GM21619 (cell line): ENCODE measurements around the gene ABI2.
"Not testable (repeated sequence)": the region's sequence is repeated elsewhere in the genome, so short reads cannot be mapped to it uniquely, and the experiment has no call there.

Experiments used
- ATAC-seq: cut with Tn5 transposase; IDR thresholded peaks from one replicate; pipeline ENCODE4 v1.9.1; 2021; ENCODE audit not compliant: unreplicated experiment

ABI2 gene

GRCh38 chr2:203327901-203328759, at the start of gene ABI2:
Gene ABI2 (plus strand): TSS chr2:203328394. CDS start chr2:203328515, 121 bp downstream.
- peak; percentile 62 for ATAC-seq

- no peak for ATAC-seq
These were observed 48.9 kb upstream of the ABI2 start for GRCh38 chr2:203279288-203279687.

GRCh38 chr2:203280428-203281064, 47.6 kb upstream of the ABI2 start:
- ATAC-seq = no peak

GRCh38 chr2:203282101-203282500, 46.1 kb upstream of the ABI2 start:
- no peak for ATAC-seq

- no peak for ATAC-seq
These were observed 41.7 kb upstream of the ABI2 start for GRCh38 chr2:203286532-203286931.

- ATAC-seq = no peak
These were observed 26.5 kb upstream of the ABI2 start for GRCh38 chr2:203301667-203302066.

GRCh38 chr2:203302586-203302985, 25.6 kb upstream of the ABI2 start:
- ATAC-seq = not testable (repeated sequence)

- no peak for ATAC-seq
These were observed 17.3 kb upstream of the ABI2 start for GRCh38 chr2:203310688-203311436.

GRCh38 chr2:203326356-203326755, 1.8 kb upstream of the ABI2 start:
- no peak for ATAC-seq

- ATAC-seq = peak; percentile 7
These were observed 653 bp upstream of the ABI2 start for GRCh38 chr2:203327582-203327900.

- peak; percentile 48 for ATAC-seq
These were observed 756 bp downstream of the ABI2 start for GRCh38 chr2:203328760-203329540.

- no peak for ATAC-seq
These were observed 2.2 kb downstream of the ABI2 start for GRCh38 chr2:203330434-203330833.

- no peak for ATAC-seq
These were observed 10.1 kb downstream of the ABI2 start for GRCh38 chr2:203338322-203338721.

- no peak for ATAC-seq
These were observed 12.7 kb downstream of the ABI2 start for GRCh38 chr2:203340791-203341487.

GRCh38 chr2:203341741-203342310, 13.6 kb downstream of the ABI2 start:
- ATAC-seq = no peak

GRCh38 chr2:203342374-203342773, 14.2 kb downstream of the ABI2 start:
- ATAC-seq = not testable (repeated sequence)

- no peak for ATAC-seq
These were observed 16.5 kb downstream of the ABI2 start for GRCh38 chr2:203344667-203345066.

GRCh38 chr2:203346612-203347011, 18.4 kb downstream of the ABI2 start:
- no peak for ATAC-seq

- ATAC-seq = no peak
These were observed 19.2 kb downstream of the ABI2 start for GRCh38 chr2:203347375-203347774.
